OCI-LY1 (cell line): ENCODE data around the gene SLC19A2.

Experiments used
- H2AFZ ChIP-seq: fragments of 200-600 bp; sonication (generic), shearing (Covaris generic); 2 replicates; pipeline ENCODE4 v1.6.0; 2014; ENCODE audit warnings: antibody characterized with exemption, mild to moderate bottlenecking, low read length
- H3F3A ChIP-seq: fragments of 200-600 bp; sonication (generic), shearing (Covaris generic); 2 replicates; pipeline ENCODE4 v1.6.0; 2014; ENCODE audit warnings: mild to moderate bottlenecking, antibody characterized with exemption, low read length, moderate library complexity; ENCODE audit not compliant: insufficient read depth
- H3K27ac ChIP-seq: fragments of 200-600 bp; sonication (generic); 2 replicates; pipeline ENCODE4 v1.5.1; 2014; ENCODE audit warnings: low read length, mixed run types, mild to moderate bottlenecking, low read depth; ENCODE audit not compliant: poor library complexity, severe bottlenecking
- H3K27me3 ChIP-seq: fragments of 200-600 bp; sonication (generic); 2 replicates; pipeline ENCODE4 v1.6.0; 2014; ENCODE audit warnings: antibody characterized with exemption, mild to moderate bottlenecking, low read length, moderate library complexity; ENCODE audit not compliant: insufficient read depth
- H3K36me3 ChIP-seq: fragments of 200-600 bp; sonication (generic); 2 replicates; pipeline ENCODE4 v1.6.1; 2014; ENCODE audit warnings: mild to moderate bottlenecking, antibody characterized with exemption, low read length, moderate library complexity, mixed read lengths; ENCODE audit not compliant: insufficient read depth
- H3K4me1 ChIP-seq: fragments of 200-600 bp; sonication (generic); 2 replicates; pipeline ENCODE4 v1.5.1; 2014; ENCODE audit warnings: mild to moderate bottlenecking, low read length, moderate library complexity; ENCODE audit not compliant: insufficient read depth, severe bottlenecking
- H3K4me2 ChIP-seq: fragments of 200-600 bp; sonication (generic), shearing (Covaris generic); 2 replicates; pipeline ENCODE4 v1.6.1; 2014; ENCODE audit warnings: low read length
- H3K4me3 ChIP-seq: fragments of 200-600 bp; sonication (generic); 2 replicates; pipeline ENCODE4 v1.5.1; 2014; ENCODE audit warnings: low read length, low read depth, mild to moderate bottlenecking, mixed read lengths; ENCODE audit not compliant: poor library complexity, severe bottlenecking
- H3K79me2 ChIP-seq: fragments of 200-600 bp; shearing (Covaris generic); 2 replicates; pipeline ENCODE4 v1.6.1; 2016; ENCODE audit warnings: mixed run types, low read length, mixed read lengths; ENCODE audit not compliant: insufficient read depth
- H3K9ac ChIP-seq: fragments of 200-600 bp; sonication (generic), shearing (Covaris generic); 2 replicates; pipeline ENCODE4 v1.6.1; 2014; ENCODE audit warnings: mild to moderate bottlenecking, low read length, mixed read lengths
- H3K9me2 ChIP-seq: fragments of 200-600 bp; sonication (generic), shearing (Covaris generic); 2 replicates; pipeline ENCODE4 v1.6.1; 2014; ENCODE audit warnings: low read depth, mild to moderate bottlenecking, low read length, mixed read lengths
- H3K9me3 ChIP-seq: fragments of 200-600 bp; shearing (Covaris generic); 2 replicates; pipeline ENCODE4 v1.6.1; 2014; ENCODE audit warnings: low read length, mixed read lengths
- H4K20me1 ChIP-seq: fragments of 200-600 bp; sonication (generic), shearing (Covaris generic); 2 replicates; pipeline ENCODE4 v1.6.0; 2016; ENCODE audit warnings: mild to moderate bottlenecking, low read length; ENCODE audit not compliant: insufficient read depth
- EZH2 ChIP-seq: fragments of 200-600 bp; sonication (generic), shearing (Covaris generic); IDR thresholded peaks from 2 replicates; pipeline ENCODE4 v1.8.0; 2017; ENCODE audit warnings: borderline replicate concordance, mixed run types, mild to moderate bottlenecking, antibody characterized with exemption, low read length, moderate library complexity, mixed read lengths
- TF ChIP-seq, protein P1 (sequence below): fragments of 200-600 bp; sonication (generic), shearing (Covaris generic); IDR thresholded peaks from 2 replicates; pipeline ENCODE4 v1.5.1; 2017; ENCODE audit warnings: mild to moderate bottlenecking, antibody characterized with exemption, low read length, moderate library complexity, mixed read lengths

SLC19A2 gene

DNA sequence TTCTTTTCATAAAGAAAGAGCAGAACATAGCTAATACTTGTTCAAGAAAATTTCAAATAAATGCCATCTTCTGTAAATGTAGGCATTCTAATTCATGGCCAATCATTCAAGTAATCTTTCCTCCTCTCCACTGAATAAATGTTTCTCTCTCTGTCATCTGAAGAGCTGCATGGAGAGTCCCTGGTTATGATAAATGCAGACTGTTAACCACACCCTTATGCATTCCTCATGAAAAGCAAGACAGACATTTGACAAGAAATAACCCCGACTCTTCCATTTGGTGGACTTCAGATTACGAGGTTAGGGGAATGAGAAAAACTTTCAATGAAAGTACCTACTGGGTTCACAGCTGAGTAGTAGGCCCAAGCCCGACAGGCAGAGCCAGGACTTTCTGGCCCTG lies 44.7 kb upstream of the SLC19A2 start:
- Histone ChIP-seq H3F3A (no peaks in the 10 kb centered on the region), H3K9me2 (no peaks in the 10 kb centered on the region), H3K4me3 (no peak overlapping the region), H3K27ac (no peak overlapping the region), H3K4me2 (no peak overlapping the region), H3K9ac (no peak overlapping the region), H3K36me3 (no peaks in the 10 kb centered on the region), H3K9me3 (no peaks in the 10 kb centered on the region), H3K27me3 (no peaks in the 10 kb centered on the region), H4K20me1 (no peaks in the 10 kb centered on the region), H3K79me2 (no peaks in the 10 kb centered on the region), H2AFZ (no peak overlapping the region), H3K4me1 (no peaks in the 10 kb centered on the region)
- no peak for TF ChIP-seq EZH2
- TF ChIP-seq, protein P1, sequence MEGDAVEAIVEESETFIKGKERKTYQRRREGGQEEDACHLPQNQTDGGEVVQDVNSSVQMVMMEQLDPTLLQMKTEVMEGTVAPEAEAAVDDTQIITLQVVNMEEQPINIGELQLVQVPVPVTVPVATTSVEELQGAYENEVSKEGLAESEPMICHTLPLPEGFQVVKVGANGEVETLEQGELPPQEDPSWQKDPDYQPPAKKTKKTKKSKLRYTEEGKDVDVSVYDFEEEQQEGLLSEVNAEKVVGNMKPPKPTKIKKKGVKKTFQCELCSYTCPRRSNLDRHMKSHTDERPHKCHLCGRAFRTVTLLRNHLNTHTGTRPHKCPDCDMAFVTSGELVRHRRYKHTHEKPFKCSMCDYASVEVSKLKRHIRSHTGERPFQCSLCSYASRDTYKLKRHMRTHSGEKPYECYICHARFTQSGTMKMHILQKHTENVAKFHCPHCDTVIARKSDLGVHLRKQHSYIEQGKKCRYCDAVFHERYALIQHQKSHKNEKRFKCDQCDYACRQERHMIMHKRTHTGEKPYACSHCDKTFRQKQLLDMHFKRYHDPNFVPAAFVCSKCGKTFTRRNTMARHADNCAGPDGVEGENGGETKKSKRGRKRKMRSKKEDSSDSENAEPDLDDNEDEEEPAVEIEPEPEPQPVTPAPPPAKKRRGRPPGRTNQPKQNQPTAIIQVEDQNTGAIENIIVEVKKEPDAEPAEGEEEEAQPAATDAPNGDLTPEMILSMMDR = no peak

DNA sequence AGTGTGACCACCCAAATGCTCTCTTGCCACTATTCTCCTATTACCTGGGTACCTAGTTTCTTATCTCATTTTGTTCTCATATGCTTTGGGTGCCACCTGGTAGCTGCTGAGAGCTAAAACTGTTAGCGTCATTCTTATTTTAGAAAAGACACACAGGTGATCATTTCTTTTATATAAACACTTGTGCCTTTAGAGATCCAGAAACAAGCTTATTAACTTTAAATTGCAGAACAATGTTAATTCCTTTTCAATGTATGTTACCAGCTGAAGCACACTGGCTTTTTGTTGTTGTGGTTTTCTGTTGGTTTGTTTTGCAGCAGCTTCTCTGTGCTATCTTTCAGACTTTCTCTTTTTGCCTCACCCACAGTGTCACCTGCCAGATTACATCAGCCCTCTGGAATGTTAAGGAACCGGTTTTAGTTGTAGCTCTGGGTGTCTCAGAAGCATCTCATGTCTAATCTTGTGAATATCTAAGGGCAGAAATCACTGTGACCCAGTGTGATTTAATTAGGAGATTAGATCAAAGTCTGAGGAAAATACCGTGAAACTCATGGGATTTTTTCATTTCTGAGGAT lies 43.4 kb upstream of the SLC19A2 start:
- no peaks in the 10 kb centered on the region for H3K9me3 ChIP-seq
- no peaks in the 10 kb centered on the region for H3K36me3 ChIP-seq
- H3K9me2 ChIP-seq = no peaks in the 10 kb centered on the region
- H4K20me1 ChIP-seq = no peaks in the 10 kb centered on the region
- H3K4me3 ChIP-seq = no peak overlapping the region
- TF ChIP-seq, protein P1 = no peak
- no peak for TF ChIP-seq EZH2
- no peaks in the 10 kb centered on the region for H3F3A ChIP-seq
- H2AFZ ChIP-seq = no peak overlapping the region
- H3K4me2 ChIP-seq = no peak overlapping the region
- H3K9ac ChIP-seq = no peak overlapping the region
- no peak overlapping the region for H3K27ac ChIP-seq
- H3K79me2 ChIP-seq = no peaks in the 10 kb centered on the region
- H3K27me3 ChIP-seq = no peaks in the 10 kb centered on the region
- H3K4me1 ChIP-seq = no peaks in the 10 kb centered on the region

DNA sequence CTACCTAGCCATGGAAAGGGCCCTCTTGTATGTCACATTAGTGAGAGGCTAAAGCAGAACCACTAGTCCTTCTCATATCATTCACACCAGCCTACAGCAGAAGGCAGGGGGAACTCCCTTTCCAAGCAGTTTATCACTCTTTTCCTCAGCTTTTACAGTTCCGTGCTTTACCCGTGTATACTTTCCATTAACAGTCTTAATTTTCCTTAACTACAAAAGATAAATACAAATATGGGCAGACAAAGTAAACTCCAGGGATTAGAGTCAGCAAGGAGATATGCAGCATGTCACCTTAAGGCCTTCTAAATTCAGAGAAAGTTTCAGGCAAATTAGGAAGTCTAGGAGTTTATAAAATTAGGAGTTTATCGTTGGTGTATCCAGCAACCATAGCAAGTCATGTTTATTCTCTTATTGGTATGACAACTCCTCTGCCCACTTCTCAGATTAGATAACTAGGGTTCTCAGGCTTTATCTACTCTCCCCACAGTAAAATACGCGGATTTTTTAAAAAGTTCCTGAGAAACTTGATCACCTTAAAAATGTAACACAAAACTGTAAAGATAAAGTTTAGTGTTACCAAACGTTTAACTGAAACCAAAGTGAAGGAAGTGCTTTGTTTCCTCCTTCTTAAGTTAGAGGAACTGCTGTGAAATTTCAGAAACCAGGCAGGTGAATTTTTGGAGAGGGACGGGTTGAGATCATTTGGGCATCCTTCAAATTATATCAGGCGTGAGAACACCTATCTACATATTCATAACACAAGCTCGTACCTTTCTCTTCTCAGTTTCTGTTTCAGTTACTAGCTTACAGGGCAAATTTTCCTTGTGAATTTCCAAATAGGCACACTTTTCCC lies 42.7 kb upstream of the SLC19A2 start:
- no peaks in the 10 kb centered on the region for H3K79me2 ChIP-seq
- no peak overlapping the region for H3K27ac ChIP-seq
- no peaks in the 10 kb centered on the region for H3K9me3 ChIP-seq
- H3K4me1 ChIP-seq = no peaks in the 10 kb centered on the region
- H3K4me2 ChIP-seq = no peak overlapping the region
- H3K9ac ChIP-seq = no peak overlapping the region
- TF ChIP-seq, protein P1 = no peak
- no peak for TF ChIP-seq EZH2
- H3K27me3 ChIP-seq = no peaks in the 10 kb centered on the region
- H4K20me1 ChIP-seq = no peaks in the 10 kb centered on the region
- H3K4me3 ChIP-seq = no peak overlapping the region
- H3F3A ChIP-seq = no peaks in the 10 kb centered on the region
- no peaks in the 10 kb centered on the region for H3K36me3 ChIP-seq
- H3K9me2 ChIP-seq = no peaks in the 10 kb centered on the region
- no peak overlapping the region for H2AFZ ChIP-seq
